EL (cell line): ENCODE data around the gene ANKRD66.

Experiments used
- DNase-seq: peaks from one replicate; pipeline ENCODE4 v3.0.0-alpha.2; 2016

The ANKRD66 gene

DNA sequence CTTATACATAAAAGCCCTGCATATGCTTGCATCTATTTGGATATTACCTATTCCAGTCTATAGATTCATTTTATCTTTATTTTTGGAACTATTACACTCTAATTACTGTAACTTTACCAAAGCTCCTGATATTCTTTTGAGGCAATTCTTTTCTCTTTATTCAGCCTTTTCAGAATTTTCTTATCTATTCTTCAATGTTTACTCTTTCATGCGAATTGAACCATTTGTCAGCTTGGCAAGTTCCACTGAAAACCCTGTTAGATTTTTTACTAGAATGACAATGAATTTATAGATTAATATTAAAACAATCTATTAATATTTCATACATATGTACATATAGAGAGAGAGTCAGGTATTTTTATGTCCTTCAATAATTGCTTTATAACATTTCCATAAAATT, 45.9 kb downstream of the ANKRD66 start:
- no peak for DNase-seq

DNA sequence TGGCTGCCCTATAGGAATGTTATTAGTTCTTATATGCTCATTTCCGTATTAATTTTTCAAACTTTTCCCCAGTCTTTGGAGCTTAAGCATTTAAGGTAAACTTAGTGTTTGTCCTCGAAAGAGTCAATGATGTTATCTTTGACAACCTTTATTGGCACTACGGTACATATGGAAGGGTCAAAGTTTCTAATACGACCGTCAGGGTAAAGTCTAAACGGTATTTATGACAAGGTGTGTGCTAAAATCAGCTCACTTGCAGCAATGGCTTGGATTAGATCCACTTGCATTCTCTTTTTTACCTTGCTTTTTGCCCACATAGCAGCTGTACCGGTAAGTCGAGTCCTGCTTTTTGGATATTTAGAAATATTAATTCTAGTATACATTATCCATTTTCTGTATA, 46.4 kb downstream of the ANKRD66 start, which contains the start of gene MEP1A:
TSS of gene MEP1A (plus strand) at position 252 of the 400 bp plus-strand sequence. CDS start at position 262, 10 bp downstream.
- DNase-seq: no peak

DNA sequence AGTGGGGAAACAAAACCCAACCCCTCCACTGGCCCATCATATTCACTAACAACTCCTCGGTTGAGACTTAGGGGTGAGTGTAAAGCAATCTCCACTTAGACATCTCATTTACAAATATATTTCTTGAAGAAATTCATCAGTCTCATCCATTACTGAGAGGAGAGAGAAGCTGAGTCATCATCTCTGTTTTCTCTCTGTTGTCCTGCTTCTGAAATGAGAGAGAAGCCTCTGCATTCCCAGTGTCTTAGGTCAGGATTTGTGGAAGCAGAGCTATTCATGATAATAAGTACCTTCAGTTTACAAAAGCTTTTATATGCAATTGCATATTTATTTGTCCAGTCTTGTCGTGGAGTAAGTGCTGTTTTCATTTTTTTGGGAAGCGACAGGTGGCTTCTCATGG, 47.3 kb downstream of the ANKRD66 start:
- DNase-seq: no peak

DNA sequence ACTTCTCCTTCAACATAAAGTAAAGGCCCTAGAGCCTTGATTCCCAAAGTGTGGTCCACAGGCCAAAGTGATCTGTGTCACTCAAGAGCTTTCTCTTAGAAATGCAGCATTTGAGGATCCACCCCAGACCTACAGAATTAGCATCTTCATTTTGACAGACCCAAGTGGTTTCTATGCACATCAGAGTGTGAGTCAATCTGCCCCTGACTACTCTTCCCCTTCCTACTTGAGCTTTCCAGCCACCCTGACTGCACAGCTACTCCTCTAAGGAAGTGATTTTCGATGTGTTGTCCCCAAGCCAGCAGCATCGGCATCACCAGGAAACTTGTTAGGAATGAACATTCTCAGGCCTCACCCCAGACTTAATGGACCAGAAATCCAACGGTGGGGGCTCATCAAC, 49.1 kb downstream of the ANKRD66 start:
- DNase-seq: no peak

DNA sequence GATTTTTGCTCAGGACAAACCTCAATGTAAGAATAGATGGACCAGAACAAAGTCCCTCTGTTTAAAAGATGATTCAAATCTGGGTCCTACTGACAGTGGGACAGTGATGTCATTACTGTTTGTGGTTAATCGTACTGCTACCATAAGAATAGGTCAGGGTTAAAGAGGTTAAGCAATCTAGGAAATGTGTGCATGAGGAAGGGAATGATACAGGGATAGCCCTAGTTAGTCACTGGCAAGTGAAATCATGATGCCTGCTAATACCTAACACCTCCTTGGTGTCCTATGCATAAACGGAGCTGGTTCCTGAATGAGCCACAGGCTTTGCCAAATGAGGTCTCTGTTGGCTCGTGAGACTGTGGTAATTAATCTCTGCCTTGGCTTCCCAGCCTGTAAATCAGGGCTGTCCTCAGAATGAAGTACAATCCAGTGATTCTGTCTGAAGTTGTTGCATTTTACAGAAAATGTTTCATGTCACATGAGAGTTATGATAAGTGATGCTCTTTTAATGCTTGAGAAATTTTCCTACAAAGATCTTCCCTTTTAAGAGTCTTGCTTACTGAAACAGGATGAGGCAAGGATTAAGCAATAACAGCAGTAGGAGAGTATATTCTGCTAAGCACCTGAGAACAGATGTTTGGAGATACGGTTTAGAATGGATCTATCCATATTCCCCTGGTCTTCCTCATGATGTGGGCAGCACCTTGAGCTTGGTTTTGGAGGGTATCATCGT, 50.3 kb downstream of the ANKRD66 start:
- no peak for DNase-seq

DNA sequence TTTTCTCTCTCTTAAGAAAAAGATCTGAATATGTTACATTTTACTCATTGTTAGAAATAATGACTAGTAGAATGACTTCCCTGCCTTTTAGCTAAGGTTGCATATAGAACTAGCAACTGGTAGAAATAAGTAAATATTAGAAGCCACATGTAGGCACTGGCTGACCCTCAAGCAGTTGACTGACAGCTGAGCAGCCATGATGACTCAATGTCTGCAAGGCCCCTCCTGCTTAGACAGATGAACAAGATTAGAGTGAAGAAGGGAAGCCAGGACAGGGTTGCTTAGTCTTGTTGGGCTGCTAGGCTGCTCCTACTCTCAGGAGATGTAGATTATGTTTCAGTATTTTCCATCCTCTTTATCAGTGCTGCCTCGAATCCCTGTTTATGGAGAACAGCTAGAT, 52.9 kb downstream of the ANKRD66 start:
- no peak for DNase-seq

GRCh38 chr6:46808806-46809205, 62.1 kb downstream of the ANKRD66 start:
- no peak for DNase-seq
